HG02763 (cell line): ENCODE results near the gene KRTAP10-11.
"Not testable (repeated sequence)": the region's sequence is repeated elsewhere in the genome, so short reads cannot be mapped to it uniquely, and the experiment has no call there.

Experiments
- ATAC-seq: cut with Tn5 transposase; IDR thresholded peaks from one replicate; pipeline ENCODE4 v1.9.1; 2021; ENCODE audit warnings: mild to moderate bottlenecking, moderate library complexity; ENCODE audit not compliant: unreplicated experiment

KRTAP10-11 gene

DNA sequence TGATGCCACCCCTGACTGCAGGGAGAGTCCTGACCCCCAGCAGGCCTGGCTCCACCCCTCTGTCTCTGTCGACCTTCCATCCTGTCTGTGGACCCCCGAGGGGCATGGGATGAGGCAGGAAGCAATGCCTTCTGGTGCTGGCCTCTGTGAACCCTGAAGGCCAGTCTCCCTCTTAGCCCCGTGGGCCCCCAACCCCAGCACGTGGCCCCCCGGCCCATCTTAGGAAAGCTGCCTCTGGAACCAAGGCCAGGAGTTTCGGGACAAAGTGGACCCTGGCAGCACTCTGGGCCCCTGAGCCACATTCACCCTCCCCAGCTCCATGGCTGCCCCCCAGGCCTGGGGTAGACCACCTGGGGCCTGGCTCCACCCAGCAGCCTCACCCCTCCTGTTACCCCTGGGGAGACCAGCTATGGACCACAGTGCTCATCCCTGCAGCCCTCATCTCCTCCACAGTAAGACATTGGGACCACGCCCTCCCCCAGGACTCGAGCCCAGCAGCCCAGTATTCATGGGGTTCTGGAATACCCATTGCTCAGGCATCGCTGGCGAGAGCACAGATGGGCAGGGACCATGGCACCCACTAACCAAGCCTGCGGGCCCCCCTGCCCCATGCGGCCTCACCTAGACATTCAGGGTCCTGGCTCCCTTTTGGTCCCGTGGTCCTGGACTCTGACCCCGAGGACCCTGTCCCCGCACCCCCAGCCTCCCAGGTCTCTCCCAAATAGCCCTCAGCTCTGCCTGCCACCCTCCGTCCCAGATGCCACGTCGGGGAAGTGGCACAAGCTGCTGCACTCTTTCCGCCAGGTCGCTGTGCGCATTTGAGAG, 7.5 kb upstream of the KRTAP10-11 start:
- ATAC-seq = not testable (repeated sequence)

DNA sequence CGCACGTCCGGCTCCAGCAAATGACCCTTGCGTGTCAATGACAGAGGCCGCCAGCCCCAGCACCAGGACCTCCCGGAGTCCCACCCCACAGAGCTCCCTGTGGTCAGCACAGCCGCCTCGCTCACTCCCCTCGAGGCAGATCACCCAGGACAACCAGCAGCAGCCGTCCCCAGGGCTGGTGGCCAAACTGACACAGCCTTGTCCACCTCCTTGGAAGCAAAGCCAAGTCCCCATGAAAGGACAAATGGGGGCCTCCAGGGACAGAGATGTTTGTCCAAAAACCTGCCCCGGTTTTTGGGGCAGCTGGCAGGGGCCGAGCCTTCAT, 6.9 kb upstream of the KRTAP10-11 start:
- no peak for ATAC-seq

DNA sequence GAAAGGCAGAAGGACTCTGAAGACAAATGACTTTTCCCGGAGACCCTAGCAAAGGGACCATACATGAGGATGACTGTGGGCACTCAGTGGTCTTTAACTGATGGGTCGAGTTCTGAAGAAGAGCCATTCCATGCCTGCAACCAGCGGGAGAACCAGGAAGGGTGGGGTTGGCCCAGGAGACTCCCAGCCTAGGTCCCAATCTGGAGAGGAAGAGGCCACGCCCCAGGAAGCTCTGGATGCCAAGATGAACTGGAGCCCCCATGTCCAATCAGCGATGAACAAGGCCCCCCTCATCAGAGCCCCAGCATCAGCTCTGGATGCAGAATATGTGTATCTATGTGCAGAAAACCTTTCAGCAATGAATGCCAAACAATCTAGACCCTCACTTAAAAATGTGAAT, 5.5 kb upstream of the KRTAP10-11 start:
- ATAC-seq = no peak

DNA sequence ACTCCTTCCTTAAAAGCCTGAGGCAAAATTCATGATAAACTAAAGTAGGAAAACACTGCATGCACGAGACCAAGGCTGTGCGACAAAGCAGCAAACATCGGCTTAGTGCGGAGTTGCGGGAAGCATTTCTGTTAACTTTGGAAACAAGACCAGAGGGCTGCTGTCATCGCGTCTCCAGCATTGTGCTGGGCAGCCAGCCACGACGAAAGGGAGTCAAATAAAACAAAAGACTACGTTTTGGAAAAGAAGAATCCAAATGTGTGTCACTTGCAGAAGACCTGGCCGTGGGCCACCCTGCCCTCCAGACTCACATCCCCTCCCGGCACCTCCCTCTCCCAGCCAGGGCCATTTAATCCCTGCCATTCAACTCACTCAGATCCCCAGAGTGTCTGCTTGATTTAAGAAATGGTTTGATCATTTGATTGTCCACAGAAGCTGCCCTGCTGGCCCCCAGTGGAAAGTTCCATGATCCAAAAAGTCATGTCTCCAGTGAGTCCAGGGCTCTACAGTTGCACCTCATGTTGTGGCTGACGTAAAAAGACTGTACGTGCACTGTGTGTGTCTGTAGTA, 2.4 kb upstream of the KRTAP10-11 start:
- no peak for ATAC-seq

DNA sequence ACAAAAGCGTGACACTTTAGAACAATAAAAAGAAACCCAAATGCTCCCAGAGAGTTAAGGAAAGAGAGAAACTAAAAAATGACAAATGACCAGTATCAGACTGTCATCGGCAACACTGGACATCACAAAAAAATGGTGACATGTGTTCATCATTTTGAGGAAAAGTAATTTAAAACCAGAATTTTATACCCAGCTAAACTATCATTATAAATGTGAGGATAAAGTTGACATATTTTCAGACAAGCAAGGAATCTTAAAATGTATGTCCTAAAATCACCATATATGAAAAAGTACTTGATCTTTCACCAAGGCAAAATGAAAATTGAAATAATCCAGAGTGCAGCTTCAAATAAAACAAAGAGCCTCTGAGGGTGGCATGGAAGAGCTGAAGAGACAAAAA, 1.3 kb upstream of the KRTAP10-11 start:
- ATAC-seq = no peak

DNA sequence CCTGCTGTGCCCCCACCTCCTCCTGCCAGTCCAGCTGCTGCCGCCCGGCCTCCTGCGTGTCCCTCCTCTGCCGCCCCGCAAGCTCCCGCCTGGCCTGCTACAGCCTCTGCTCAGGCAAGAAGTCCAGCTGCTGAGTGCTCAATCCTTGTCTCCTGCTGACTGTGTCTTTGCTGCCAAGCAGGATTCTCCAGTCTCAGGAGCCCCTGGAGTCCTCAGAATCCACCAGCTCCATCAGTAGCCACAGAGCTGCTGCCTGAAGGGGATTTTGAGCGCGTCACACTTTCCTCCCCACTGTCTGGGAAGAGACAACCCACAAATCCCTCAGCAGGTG, 973 bp downstream of the KRTAP10-11 start:
- ATAC-seq = no peak

DNA sequence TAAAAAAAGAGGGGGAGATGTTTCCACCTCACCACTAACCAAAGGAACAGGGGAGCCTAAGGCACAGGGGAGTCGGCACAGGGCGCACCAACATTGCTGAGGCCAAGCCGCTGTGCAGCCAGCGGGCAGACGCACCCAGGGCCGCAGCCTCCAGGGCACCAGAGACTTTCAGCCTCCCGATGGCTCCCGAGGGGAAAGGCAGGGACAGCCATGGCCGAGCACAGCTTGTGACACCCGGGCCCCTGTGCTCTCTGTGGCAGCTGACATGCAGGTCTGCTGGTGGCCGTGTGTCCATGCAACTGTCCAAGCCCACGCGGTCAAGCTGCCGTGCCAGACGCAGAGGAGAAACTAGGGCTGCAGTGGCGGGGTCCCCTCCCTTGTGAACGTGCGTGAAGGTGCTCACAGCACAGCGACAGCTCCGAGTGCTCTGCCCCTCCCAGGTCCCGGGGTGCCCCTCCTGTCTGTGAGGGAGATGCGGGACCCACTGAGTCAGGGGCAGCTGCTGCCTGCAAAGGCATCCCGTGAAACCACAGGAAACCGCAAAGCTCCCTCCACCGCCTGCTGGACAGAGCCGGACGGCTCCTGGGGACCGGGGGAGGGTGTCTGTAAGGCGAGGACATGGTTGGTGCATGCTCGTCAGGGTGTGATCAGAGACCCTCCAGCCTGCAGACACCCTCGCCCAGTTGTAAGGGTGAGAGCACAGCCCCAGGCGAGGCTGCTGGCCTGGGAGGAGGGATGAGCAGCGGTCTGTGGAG, 2.5 kb downstream of the KRTAP10-11 start:
- ATAC-seq = no peak

DNA sequence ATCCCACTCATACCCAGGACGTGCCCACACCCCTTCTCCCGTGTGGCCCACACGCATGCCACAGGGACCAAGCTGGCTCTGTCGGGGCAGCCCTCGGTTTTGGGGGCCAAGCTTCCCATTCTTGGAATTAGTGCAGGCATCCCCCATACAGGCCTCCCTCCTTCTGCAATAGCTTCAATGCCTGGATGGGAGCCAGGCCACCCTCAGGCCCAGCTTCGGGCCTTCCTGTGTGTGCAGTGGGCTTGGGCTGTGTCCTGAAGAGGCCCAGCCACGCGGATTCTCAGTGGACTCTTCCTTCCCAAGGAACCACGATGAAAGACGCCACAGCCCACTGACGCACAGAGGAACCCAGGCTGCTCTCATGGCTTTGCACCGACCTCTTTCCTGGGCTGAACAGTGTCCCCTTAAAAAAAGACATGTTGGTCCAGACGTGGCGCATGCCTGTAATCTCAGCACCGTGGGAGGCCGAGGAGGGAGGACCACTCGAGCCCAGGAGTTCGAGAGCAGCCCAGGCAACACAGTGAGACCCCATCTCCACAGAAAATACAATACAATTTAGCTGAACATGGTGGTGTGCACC, 3.4 kb downstream of the KRTAP10-11 start:
- ATAC-seq = no peak

DNA sequence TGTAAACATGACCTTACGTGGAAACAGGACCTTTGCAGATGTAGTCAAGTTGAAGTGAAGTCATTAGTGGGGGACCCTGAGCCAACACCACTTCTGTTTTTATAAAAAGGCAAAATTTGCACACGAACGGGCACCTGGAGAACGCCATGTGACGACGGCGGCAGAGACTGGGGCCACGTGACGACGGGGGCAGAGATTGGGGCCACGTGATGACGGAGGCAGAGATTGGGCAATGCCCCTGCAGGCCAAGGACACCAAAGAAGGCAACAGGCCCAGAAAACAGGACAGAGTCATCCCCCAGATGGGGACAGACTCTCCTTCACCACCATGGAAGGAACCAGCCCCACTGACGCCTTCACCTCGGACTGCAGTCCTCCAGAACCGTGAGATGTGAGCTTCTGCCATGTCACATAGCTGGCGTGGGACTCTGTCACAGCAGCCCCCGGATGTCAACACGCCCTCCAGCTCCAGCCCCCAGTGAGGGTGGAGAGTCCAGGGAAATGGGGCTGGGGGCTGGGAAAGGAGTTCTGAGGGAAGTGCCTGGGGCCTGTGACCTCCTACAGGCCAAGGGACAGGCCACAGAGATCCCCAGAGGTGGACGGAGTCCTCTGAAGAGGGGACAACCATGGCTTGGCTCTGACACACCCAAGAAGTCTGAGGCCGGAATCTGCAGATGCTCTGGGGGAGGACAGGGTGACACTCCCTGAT, 4.2 kb downstream of the KRTAP10-11 start:
- ATAC-seq = no peak

DNA sequence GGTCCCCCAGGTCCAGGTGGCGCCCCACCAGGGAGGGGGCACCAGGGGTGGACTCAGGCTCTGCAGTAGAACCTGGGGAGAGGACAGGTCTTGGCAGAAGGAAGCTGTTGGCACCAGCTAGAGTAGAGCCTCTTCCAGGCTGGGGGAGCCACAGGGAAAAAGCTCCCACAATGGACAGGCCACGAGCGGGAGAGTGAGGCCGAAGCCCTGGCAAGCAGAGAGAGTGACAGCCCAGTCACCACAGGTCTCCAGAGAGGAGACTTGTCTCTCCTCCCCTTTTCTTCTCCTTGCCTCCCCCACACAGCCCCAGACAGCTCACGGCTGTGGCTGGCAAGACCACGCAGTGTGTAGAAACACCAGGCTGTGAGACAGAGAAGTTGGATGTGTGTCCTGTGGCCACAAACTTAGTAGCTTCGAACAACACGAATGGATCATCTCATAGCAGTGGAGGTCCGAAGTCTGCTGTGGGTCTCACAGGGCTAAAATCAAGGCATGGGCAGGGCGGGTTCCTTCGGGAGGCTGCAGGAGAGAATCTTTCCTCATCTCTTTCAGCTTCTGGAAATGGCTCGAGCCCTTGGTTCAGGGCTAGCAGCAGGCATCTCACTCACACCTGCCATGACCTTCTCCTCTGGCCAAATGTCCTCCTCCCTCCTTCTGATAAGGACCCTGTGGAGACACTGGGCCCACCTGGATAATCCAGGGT, 4.9 kb downstream of the KRTAP10-11 start:
- ATAC-seq = no peak

DNA sequence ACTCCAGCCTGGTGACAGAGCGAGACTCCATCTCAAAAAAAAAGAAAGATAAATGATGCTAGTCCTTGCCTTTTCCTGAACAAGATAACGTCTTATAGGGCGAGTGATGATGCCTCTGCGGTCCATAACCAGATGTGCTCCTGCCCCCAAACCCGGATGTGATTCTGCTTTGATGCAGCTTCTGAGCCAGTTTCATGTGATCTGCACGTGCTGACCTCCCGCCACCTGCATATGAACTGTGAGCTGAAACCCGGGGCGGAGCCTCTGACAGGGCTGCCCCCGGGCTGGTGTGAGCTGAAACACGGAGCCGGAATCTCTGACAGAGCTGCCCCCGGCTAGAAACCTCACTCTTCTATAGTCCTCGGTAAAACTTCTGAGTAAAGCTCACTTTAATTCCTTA, 6.9 kb downstream of the KRTAP10-11 start:
- no peak for ATAC-seq

DNA sequence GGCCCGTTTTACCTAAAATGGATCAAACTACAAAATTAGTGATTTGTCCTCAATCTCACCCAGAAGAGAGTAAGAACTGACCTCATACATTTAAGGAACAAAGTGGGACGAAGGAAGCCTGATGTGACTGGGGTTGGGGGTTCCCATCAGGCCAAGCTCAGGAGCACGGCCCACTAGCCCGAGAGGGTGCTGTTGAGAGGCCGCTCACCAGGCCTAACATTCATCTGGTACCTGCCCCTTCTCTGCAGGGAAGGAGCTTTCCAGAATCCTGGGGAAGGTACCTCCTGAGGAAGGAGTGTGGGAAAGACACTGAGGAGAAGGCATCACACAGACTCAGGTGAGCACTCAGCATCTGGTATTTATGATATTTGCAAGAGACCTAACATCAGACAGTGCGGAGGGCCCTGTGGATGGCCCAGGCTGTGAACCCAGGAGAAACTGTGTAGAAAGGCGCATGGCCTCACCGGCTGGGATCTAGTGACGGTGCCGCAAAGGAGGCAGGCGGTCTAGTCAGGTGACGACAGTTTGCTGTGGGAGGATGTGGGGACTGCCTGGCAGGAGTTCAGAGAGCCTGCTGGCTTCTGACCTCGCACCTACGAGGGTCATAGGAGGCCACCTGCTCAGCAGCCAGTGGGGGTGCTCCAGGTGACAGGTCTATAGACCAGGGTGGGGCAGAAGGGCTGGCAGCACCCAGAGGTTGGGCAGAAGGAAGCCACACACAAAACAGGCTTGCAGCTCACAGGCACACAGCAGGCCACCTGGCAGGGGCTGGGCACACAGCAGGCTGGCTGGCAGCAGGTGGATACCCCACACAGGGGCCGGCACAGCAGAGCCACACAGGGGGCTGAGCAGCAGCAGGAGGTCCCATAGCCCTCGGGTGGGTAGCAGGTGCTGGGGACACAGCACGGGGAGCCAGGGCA, 7.7 kb downstream of the KRTAP10-11 start:
- no peak for ATAC-seq

DNA sequence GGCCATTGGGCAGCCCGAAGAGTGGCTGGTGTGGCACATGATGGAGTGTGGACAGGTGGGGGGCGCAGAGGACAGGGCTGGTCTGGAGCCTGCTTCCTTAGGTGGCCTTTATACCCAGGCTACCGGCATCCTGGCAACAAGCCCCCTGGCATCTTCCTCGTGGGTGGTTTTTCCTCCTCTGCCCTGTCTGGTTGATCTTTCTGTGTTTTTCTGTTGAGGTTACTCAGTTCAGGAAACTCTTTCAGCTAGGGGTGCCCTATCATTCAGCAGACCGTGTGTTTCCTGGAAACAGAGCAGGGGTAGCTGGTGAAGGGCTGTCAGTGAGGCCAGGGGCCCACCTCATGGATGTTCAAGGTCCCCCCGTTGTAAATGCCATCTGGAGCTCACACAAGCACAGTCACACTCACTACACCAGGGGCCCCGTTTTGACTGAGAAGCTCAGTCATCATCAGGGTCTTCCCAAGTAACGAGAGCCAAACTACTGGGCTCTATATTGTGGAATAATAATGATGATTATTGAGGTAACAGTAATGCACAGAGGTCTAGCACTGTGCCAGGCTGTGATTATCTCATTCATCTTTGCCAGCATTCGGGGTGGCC, 8.5 kb downstream of the KRTAP10-11 start, which contains the start of gene KRTAP12-4:
Gene KRTAP12-4, minus strand, starts transcription at position 84 of the 600 bp plus-strand sequence. Its CDS starts 45 bp downstream, at position 39.
- ATAC-seq = no peak

DNA sequence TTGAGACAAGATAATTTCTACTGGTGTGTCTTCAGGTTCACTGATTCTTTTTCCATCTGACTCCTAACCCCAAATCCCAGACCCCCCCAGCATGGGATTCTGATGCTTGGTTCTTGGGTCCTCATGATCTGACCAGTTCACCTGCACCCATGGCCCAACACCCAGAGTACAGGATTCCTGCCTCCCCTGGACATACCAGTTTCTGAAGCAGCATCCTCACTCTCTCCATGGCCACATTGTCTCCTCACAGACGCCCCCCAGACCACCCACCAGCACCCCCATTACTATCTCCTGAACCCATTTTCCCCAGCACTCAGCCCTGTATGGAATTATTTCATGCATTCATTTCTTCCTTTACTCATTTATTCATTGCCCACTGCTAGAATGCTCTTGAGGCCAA, 10.7 kb downstream of the KRTAP10-11 start:
- ATAC-seq = no peak

DNA sequence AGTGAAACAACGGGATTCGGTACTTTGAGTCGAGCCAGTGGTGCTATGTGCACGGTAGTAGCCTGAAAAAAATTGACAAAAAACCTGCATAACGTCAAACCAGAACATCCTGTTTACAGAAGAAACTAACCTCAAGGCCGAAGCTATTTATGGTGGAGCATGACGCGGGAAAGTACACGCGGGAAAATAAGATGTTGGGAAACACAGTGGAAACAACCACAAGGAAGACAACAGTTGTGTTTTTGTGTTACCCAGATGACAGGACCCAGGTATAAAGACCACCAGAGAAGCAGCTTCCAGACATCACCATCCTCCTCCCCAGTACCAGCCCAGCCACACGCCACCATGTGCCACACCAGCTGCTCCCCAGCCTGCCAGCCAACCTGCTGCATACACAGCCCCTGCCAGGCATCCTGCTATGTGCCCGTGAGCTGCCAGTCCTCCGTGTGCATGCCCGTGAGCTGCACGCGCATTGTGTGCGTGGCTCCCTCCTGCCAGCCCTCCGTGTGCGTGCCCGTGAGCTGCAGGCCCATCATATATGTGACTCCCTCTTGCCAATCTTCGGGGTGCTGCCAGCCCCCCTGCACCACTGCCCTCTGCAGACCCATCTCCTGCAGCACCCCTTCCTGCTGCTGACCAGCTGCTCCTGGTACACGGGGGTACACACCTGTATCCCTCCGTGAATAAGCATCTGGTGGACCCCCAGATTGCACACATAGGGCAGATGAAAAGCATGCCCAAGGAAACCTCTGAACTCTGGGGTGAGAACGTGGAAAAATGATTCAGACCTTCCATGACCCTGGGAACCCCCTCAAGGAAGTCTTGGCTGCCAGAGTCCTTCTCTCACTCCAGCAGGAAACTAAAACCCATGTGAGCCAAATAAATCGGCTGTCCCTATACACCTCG, 11.7 kb downstream of the KRTAP10-11 start, which contains the start of gene KRTAP12-3:
Gene KRTAP12-3, plus strand, starts transcription at position 298 of the 906 bp plus-strand sequence. Its CDS starts 48 bp downstream, at position 346.
- no peak for ATAC-seq

DNA sequence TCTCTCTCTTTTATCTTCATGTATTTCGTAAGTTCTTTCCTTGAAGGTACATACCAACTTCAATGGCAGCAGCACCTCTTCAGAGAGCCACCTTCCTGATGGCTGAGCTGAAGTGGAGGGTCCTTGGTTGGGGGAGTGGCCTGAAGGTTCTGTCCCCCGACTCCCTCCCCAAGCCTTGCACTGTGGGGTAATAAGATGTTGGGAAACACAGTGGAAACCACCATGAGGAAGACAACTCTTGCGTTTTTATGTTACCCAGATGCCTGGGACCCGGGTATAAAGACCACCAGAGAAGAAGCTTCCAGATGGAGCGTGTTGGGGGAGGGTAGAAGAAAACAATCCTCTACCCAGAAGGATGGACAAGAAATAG, 12.3 kb downstream of the KRTAP10-11 start:
- no peak for ATAC-seq

DNA sequence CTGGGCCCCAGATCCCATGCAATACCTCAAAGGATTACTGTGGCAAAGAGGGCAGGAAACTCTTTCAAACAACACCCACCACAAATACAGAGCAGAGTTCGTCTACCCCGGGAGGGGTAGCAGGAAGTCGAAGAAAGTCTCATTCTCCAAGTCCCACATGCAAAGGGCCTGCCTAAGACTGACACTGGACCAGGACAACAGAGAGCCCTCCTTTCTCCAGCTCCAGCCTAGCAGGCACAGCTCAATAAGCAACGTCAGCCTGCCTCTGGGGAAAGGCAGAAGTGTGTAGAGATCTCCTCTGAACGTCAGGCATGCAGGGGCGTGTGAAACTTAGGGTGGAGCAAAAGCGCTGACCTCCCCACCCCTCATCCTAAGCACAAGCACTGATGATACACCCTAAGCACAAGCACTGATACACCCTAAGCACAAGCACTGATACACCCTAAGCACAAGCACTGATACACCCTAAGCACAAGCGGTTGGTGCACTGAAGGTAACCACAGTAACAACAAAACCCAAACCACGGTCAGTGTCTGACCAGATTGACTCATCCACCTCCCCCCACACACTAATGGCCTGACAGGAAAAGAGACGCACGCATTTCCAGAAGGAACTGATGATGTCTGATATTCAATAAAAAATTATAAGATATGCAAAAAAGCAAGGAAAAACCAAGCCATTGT, 12.8 kb downstream of the KRTAP10-11 start:
- ATAC-seq = no peak
